HG02852 (cell line): Measurements from ENCODE around the gene GTPBP4.

Source experiments
- ATAC-seq: cut with Tn5 transposase; IDR thresholded peaks from one replicate; pipeline ENCODE4 v1.9.1; 2021; ENCODE audit warnings: mild to moderate bottlenecking, moderate library complexity; ENCODE audit not compliant: unreplicated experiment

Gene GTPBP4

GRCh38 chr10:987870-988666 lies at the start of gene GTPBP4:
Gene GTPBP4, plus strand, starts transcription at chr10:988434. Its CDS starts 46 bp downstream, at chr10:988480.
- ATAC-seq, result peak; percentile 97

- no peak for ATAC-seq
Measured at GRCh38 chr10:938941-939678, 49.1 kb upstream of the GTPBP4 start.

GRCh38 chr10:943334-944033 lies 44.8 kb upstream of the GTPBP4 start:
- ATAC-seq, result peak; percentile 68

- peak; percentile 28 for ATAC-seq
Measured at GRCh38 chr10:944034-944831, 44.0 kb upstream of the GTPBP4 start.

GRCh38 chr10:945778-946177 lies 42.5 kb upstream of the GTPBP4 start:
- ATAC-seq, result no peak

GRCh38 chr10:947051-947450 lies 41.2 kb upstream of the GTPBP4 start:
- no peak for ATAC-seq

- no peak for ATAC-seq
Measured at GRCh38 chr10:947881-948280, 40.4 kb upstream of the GTPBP4 start.

- no peak for ATAC-seq
Measured at GRCh38 chr10:948347-948746, 39.9 kb upstream of the GTPBP4 start.

- ATAC-seq, result no peak
Measured at GRCh38 chr10:949446-949845, 38.8 kb upstream of the GTPBP4 start.

GRCh38 chr10:953836-954235 lies 34.4 kb upstream of the GTPBP4 start:
- no peak for ATAC-seq

GRCh38 chr10:954396-954795 lies 33.8 kb upstream of the GTPBP4 start:
- ATAC-seq, result no peak

GRCh38 chr10:955127-955819 lies 33.0 kb upstream of the GTPBP4 start:
- no peak for ATAC-seq

GRCh38 chr10:955820-956217 lies 32.4 kb upstream of the GTPBP4 start:
- no peak for ATAC-seq

GRCh38 chr10:958106-958505 lies 30.1 kb upstream of the GTPBP4 start:
- ATAC-seq, result no peak

GRCh38 chr10:958856-959255 lies 29.4 kb upstream of the GTPBP4 start:
- ATAC-seq, result no peak

- no peak for ATAC-seq
Measured at GRCh38 chr10:962342-962741, 25.9 kb upstream of the GTPBP4 start.

- no peak for ATAC-seq
Measured at GRCh38 chr10:963186-963585, 25.0 kb upstream of the GTPBP4 start.

- ATAC-seq, result no peak
Measured at GRCh38 chr10:963655-964054, 24.6 kb upstream of the GTPBP4 start.

GRCh38 chr10:964321-964987 lies 23.8 kb upstream of the GTPBP4 start:
- no peak for ATAC-seq

GRCh38 chr10:964988-965417 lies 23.2 kb upstream of the GTPBP4 start:
- no peak for ATAC-seq
